Lung (tissue), 12 donors: ENCODE measurements around the gene NPW. TPM values are rescaled to one million over a fixed set of nuclear protein-coding genes. Genes with fewer than 3 reads are reported as not detected.

Source experiments
- ATAC-seq: fragments of 200-7000 bp; cut with Tn5 transposase; one replicate; pipeline ENCODE4 v1.9.1; 2020; ENCODE audit warnings: moderate number of reproducible peaks; ENCODE audit not compliant: insufficient read depth, low FRiP score
- DNase-seq, 3 donors: peaks; one replicate each; pipeline ENCODE4 v3.0.0-alpha.2; 2013 to 2017
- H3K27ac ChIP-seq, 2 donors: one replicate each; pipeline ENCODE4 v1.5.1; 2013; ENCODE audit warnings: mild to moderate bottlenecking in 2 of 2, moderate library complexity in 2 of 2, control low read depth in 1 of 2, inconsistent platforms in 1 of 2, low read depth in 1 of 2, low read length in 1 of 2
- H3K27me3 ChIP-seq, 3 donors: one replicate each; pipeline ENCODE4 v1.5.1; 2013; ENCODE audit warnings: low read length in 2 of 3; ENCODE audit not compliant: control insufficient read depth in 3 of 3, insufficient read depth in 3 of 3
- H3K36me3 ChIP-seq, 4 donors: one replicate each; pipeline ENCODE4 v1.5.1; 2013; ENCODE audit warnings: low read length in 4 of 4, mild to moderate bottlenecking in 1 of 4, moderate library complexity in 1 of 4; ENCODE audit not compliant: control insufficient read depth in 4 of 4, insufficient read depth in 4 of 4
- H3K4me1 ChIP-seq, 5 donors: one replicate each; pipeline ENCODE4 v1.5.1; 2013; ENCODE audit warnings: low read length in 5 of 5, mild to moderate bottlenecking in 2 of 5, moderate library complexity in 1 of 5; ENCODE audit not compliant: control insufficient read depth in 5 of 5, insufficient read depth in 5 of 5
- H3K4me3 ChIP-seq: one replicate; pipeline ENCODE4 v1.5.1; 2013; ENCODE audit warnings: mild to moderate bottlenecking, control low read depth, moderate library complexity
- H3K9ac ChIP-seq, 2 donors: one replicate each; pipeline ENCODE4 v1.5.1; 2013; ENCODE audit warnings: low read length in 2 of 2, control low read depth in 1 of 2; ENCODE audit not compliant: insufficient read depth in 1 of 2
- H3K9me3 ChIP-seq, 4 donors: one replicate each; pipeline ENCODE4 v1.5.1; 2013; ENCODE audit warnings: low read length in 3 of 4, mild to moderate bottlenecking in 1 of 4, moderate library complexity in 1 of 4; ENCODE audit not compliant: control insufficient read depth in 4 of 4, insufficient read depth in 3 of 4
- CTCF ChIP-seq: IDR thresholded peaks from 2 replicates; pipeline ENCODE4 v1.5.1; 2012; ENCODE audit warnings: mild to moderate bottlenecking; ENCODE audit errors: control extremely low read depth, extremely low read depth
- WGBS, 2 donors: extraction: QIAGEN DNeasy Blood & Tissue Kit; methylation state at CpG; one replicate each; pipeline ENCODE4 v1.1.7; 2013; 5-methylcytosine and 5-hydroxymethylcytosine counted together
- polyA plus RNA-seq, 2 donors: library from polyadenylated mRNA; stranded (reverse); fragments of 200-250 nt; gene quantifications; one replicate each; pipeline ENCODE4 v1.2.1, GENCODE V29; 2013
- total RNA-seq, 2 donors: library from RNA; depleted of rRNA in 1 of 2; stranded (reverse); fragments of >200 nt in 1 of 2; gene quantifications; one replicate each; pipeline ENCODE4 v1.2.1, GENCODE V29; 2014 to 2021
- donor health status: control.
- donor health status: control.
- donor health status: Bipolar disorder and iron deficiency.
- donor health status: healthy.
- donor health status: DM: yes; HTN: yes; CAD: no.

Gene NPW
- total and polyA plus RNA-seq, 4 donors = 0.12 to 1.3 (median 0.53) TPM

GRCh38 chr16:2035431-2036199 lies 16.0 kb downstream of the NPW start:
- H3K27ac ChIP-seq = peak overlapping the region; percentile 71 to 91
- no peaks in the 10 kb centered on the region for H3K27me3 ChIP-seq
- peaks cover 0 to 27% (median 12%) of the 10 kb centered on the region in 4 donors for H3K36me3 ChIP-seq
- H3K9ac ChIP-seq = no peak overlapping the region
- H3K9me3 ChIP-seq = no peaks in the 10 kb centered on the region
- TF ChIP-seq CTCF = no peak
- peak overlapping the region; percentile 55 for H3K4me3 ChIP-seq
- 40 to 68% methylated on average over 34 of the region's 34 CpGs for WGBS, 2 donors
- peaks cover 0 to 81% (median 55%) of the 10 kb centered on the region in 5 donors for H3K4me1 ChIP-seq
- ATAC-seq (peak; percentile 30), DNase-seq (peak; percentile 79 to 87 (median 83))

- ATAC-seq (no peak), DNase-seq (no peak)
- H3K36me3 ChIP-seq = peaks cover 0 to 23% (median 12%) of the 10 kb centered on the region in 4 donors
- peaks cover 0 to 89% (median 62%) of the 10 kb centered on the region in 5 donors for H3K4me1 ChIP-seq
- H3K27ac ChIP-seq = peak overlapping the region; percentile 71 to 91
- H3K4me3 ChIP-seq = peak overlapping the region; percentile 55
- 73 to 79% methylated on average over 40 to 47 of the region's 47 CpGs for WGBS, 2 donors
- no peak for TF ChIP-seq CTCF
- no peak overlapping the region for H3K9ac ChIP-seq
- H3K27me3 ChIP-seq = no peaks in the 10 kb centered on the region
- H3K9me3 ChIP-seq = no peaks in the 10 kb centered on the region
These were observed 16.8 kb downstream of the NPW start for GRCh38 chr16:2036200-2036966.

GRCh38 chr16:2037115-2037514 lies 17.5 kb downstream of the NPW start:
- no peak for TF ChIP-seq CTCF
- H3K4me3 ChIP-seq = peak overlapping the region; percentile 0
- peak overlapping the region in 1 of 2 donors; percentile 91 for H3K27ac ChIP-seq
- peaks cover 0 to 23% (median 12%) of the 10 kb centered on the region in 4 donors for H3K36me3 ChIP-seq
- no peaks in the 10 kb centered on the region for H3K9me3 ChIP-seq
- H3K4me1 ChIP-seq = peaks cover 0 to 96% (median 65%) of the 10 kb centered on the region in 5 donors
- no peaks in the 10 kb centered on the region for H3K27me3 ChIP-seq
- WGBS, 2 donors = 81% methylated on average over 15 of the region's 15 CpGs
- no peak for ATAC-seq
- H3K9ac ChIP-seq = peak overlapping the region in 1 of 2 donors; percentile 17
- DNase-seq = no peak
